ENCODE data around the gene PPP1R12A.
"Not testable (repeated sequence)": the region's sequence is repeated elsewhere in the genome, so short reads cannot be mapped to it uniquely, and the experiment has no call there.

PPP1R12A gene

GRCh38 chr12:79935021-79935623 lies at the start of gene PPP1R12A:
PPP1R12A (minus strand) TSS chr12:79935097; CDS start chr12:79934931, 166 bp downstream.
- DNase-seq: peak; percentile 99

- peak; percentile 39 for DNase-seq
These were observed 49.2 kb upstream of the PPP1R12A start for GRCh38 chr12:79983986-79984620.

GRCh38 chr12:79983492-79983891 lies 48.6 kb upstream of the PPP1R12A start:
- no peak for DNase-seq

GRCh38 chr12:79982086-79983062 lies 47.5 kb upstream of the PPP1R12A start:
- DNase-seq: no peak

GRCh38 chr12:79978692-79979091 lies 43.8 kb upstream of the PPP1R12A start:
- no peak for DNase-seq

GRCh38 chr12:79977856-79978460 lies 43.1 kb upstream of the PPP1R12A start:
- DNase-seq: not testable (repeated sequence)

GRCh38 chr12:79975143-79975542 lies 40.2 kb upstream of the PPP1R12A start:
- no peak for DNase-seq

- DNase-seq: no peak
These were observed 38.9 kb upstream of the PPP1R12A start for GRCh38 chr12:79973801-79974200.

GRCh38 chr12:79964100-79964627 lies 29.3 kb upstream of the PPP1R12A start:
- DNase-seq: peak; percentile 67

GRCh38 chr12:79961411-79961810 lies 26.5 kb upstream of the PPP1R12A start:
- peak; percentile 43 for DNase-seq

- DNase-seq: no peak
These were observed 24.6 kb upstream of the PPP1R12A start for GRCh38 chr12:79959484-79959883.

GRCh38 chr12:79956896-79957295 lies 22.0 kb upstream of the PPP1R12A start:
- DNase-seq: no peak

- no peak for DNase-seq
These were observed 20.7 kb upstream of the PPP1R12A start for GRCh38 chr12:79955561-79955960.

GRCh38 chr12:79954037-79954610 lies 19.2 kb upstream of the PPP1R12A start:
- no peak for DNase-seq

GRCh38 chr12:79949098-79949497 lies 14.2 kb upstream of the PPP1R12A start:
- no peak for DNase-seq

GRCh38 chr12:79945433-79945832 lies 10.5 kb upstream of the PPP1R12A start:
- DNase-seq: no peak

GRCh38 chr12:79944565-79944964 lies 9.7 kb upstream of the PPP1R12A start:
- DNase-seq: no peak

- not testable (repeated sequence) for DNase-seq
These were observed 7.9 kb upstream of the PPP1R12A start for GRCh38 chr12:79942846-79943245.

GRCh38 chr12:79939728-79940310 lies 4.9 kb upstream of the PPP1R12A start:
- DNase-seq: peak; percentile 65

- peak; percentile 35 for DNase-seq
These were observed 3.9 kb upstream of the PPP1R12A start for GRCh38 chr12:79938843-79939242.

- peak; percentile 49 for DNase-seq
These were observed 1.8 kb upstream of the PPP1R12A start for GRCh38 chr12:79936670-79937069.

All from OCI-M1 (cell line).